Measurements from ENCODE around the gene ZFAND3. TPM values are rescaled to one million over a fixed set of nuclear protein-coding genes. Genes with fewer than 3 reads are reported as not detected.

Gene ZFAND3
- polyA plus RNA-seq, 3 donors from 2014 or later, result 3.1 to 10.2 (median 3.9) TPM

GRCh38 chr6:37850260-37850659 is 30.7 kb downstream of the ZFAND3 start:
- Mint-ChIP-seq H3K9me3 (no peaks in the 10 kb centered on the region), H3K36me3 (no peaks in the 10 kb centered on the region), H3K4me1 (peaks cover 80 to 86% of the 10 kb centered on the region in 2 donors), H3K27me3 (ENCODE audit: low read depth in 3 of 3) (no peaks in the 10 kb centered on the region), H3K27ac (peak overlapping the region; percentile 29 to 84 (median 65)), H3K4me3 (peak overlapping the region in 2 of 5 donors; percentile 18 to 66)
- DNase-seq, result no peak

GRCh38 chr6:37850728-37851285 is 31.3 kb downstream of the ZFAND3 start:
- H3K9me3 Mint-ChIP-seq, result no peaks in the 10 kb centered on the region
- H3K4me1 Mint-ChIP-seq, result peaks cover 80 to 86% of the 10 kb centered on the region in 2 donors
- DNase-seq, result no peak
- H3K4me3 Mint-ChIP-seq, result peak overlapping the region in 2 of 5 donors; percentile 65 to 66
- no peaks in the 10 kb centered on the region for H3K27me3 Mint-ChIP-seq (ENCODE audit: low read depth in 3 of 3)
- peak overlapping the region; percentile 29 to 92 (median 64) for H3K27ac Mint-ChIP-seq
- H3K36me3 Mint-ChIP-seq, result no peaks in the 10 kb centered on the region

- Mint-ChIP-seq H3K4me3 (peak overlapping the region in 4 of 5 donors; percentile 39 to 61 (median 48)), H3K36me3 (no peaks in the 10 kb centered on the region), H3K27ac (peak overlapping the region; percentile 17 to 85 (median 48)), H3K4me1 (peaks cover 84 to 92% of the 10 kb centered on the region in 2 donors), H3K9me3 (no peaks in the 10 kb centered on the region), H3K27me3 (ENCODE audit: low read depth in 3 of 3) (no peaks in the 10 kb centered on the region)
- DNase-seq, result no peak
Observed at GRCh38 chr6:37851997-37852524, 32.5 kb downstream of the ZFAND3 start.

- H3K27ac Mint-ChIP-seq, result peak overlapping the region; percentile 3 to 69 (median 64)
- peaks cover 0 to 2% (median 0%) of the 10 kb centered on the region in 3 donors for H3K27me3 Mint-ChIP-seq (ENCODE audit: low read depth in 3 of 3)
- no peaks in the 10 kb centered on the region for H3K36me3 Mint-ChIP-seq
- no peak for DNase-seq
- peaks cover 86 to 94% of the 10 kb centered on the region in 2 donors for H3K4me1 Mint-ChIP-seq
- H3K4me3 Mint-ChIP-seq, result peak overlapping the region; percentile 7 to 34 (median 27)
- no peaks in the 10 kb centered on the region for H3K9me3 Mint-ChIP-seq
Observed at GRCh38 chr6:37856285-37856684, 36.8 kb downstream of the ZFAND3 start.

GRCh38 chr6:37858363-37858762 is 38.8 kb downstream of the ZFAND3 start:
- peak overlapping the region in 1 of 5 donors; percentile 19 for H3K4me3 Mint-ChIP-seq
- peaks cover 0 to 2% (median 0%) of the 10 kb centered on the region in 3 donors for H3K27me3 Mint-ChIP-seq (ENCODE audit: low read depth in 3 of 3)
- H3K36me3 Mint-ChIP-seq, result no peaks in the 10 kb centered on the region
- no peak for DNase-seq
- H3K4me1 Mint-ChIP-seq, result peaks cover 85 to 94% of the 10 kb centered on the region in 2 donors
- H3K9me3 Mint-ChIP-seq, result no peaks in the 10 kb centered on the region
- peak overlapping the region; percentile 6 to 78 (median 35) for H3K27ac Mint-ChIP-seq

- H3K27me3 Mint-ChIP-seq (ENCODE audit: low read depth in 3 of 3), result peaks cover 0 to 2% (median 0%) of the 10 kb centered on the region in 3 donors
- peaks cover 88 to 97% of the 10 kb centered on the region in 2 donors for H3K4me1 Mint-ChIP-seq
- H3K4me3 Mint-ChIP-seq, result peak overlapping the region in 1 of 5 donors; percentile 36
- H3K9me3 Mint-ChIP-seq, result no peaks in the 10 kb centered on the region
- H3K27ac Mint-ChIP-seq, result peak overlapping the region in 2 of 6 donors; percentile 36 to 42
- peak in 1 of 3 donors; percentile 15 for DNase-seq
- no peaks in the 10 kb centered on the region for H3K36me3 Mint-ChIP-seq
Observed at GRCh38 chr6:37860226-37860839, 40.8 kb downstream of the ZFAND3 start.

- no peak for DNase-seq
- Mint-ChIP-seq H3K4me1 (peaks cover 88 to 97% of the 10 kb centered on the region in 2 donors), H3K27ac (peak overlapping the region in 3 of 6 donors; percentile 1 to 46 (median 4)), H3K9me3 (no peaks in the 10 kb centered on the region), H3K27me3 (ENCODE audit: low read depth in 3 of 3) (peaks cover 0 to 5% (median 0%) of the 10 kb centered on the region in 3 donors), H3K4me3 (peak overlapping the region in 4 of 5 donors; percentile 3 to 62 (median 27)), H3K36me3 (no peaks in the 10 kb centered on the region)
Observed at GRCh38 chr6:37861452-37861851, 41.9 kb downstream of the ZFAND3 start.

GRCh38 chr6:37862430-37862829 is 42.9 kb downstream of the ZFAND3 start:
- Mint-ChIP-seq H3K27ac (peak overlapping the region; percentile 37 to 89 (median 68)), H3K36me3 (no peaks in the 10 kb centered on the region), H3K4me3 (peak overlapping the region; percentile 9 to 46 (median 28)), H3K27me3 (ENCODE audit: low read depth in 3 of 3) (peaks cover 0 to 5% (median 0%) of the 10 kb centered on the region in 3 donors), H3K9me3 (no peaks in the 10 kb centered on the region), H3K4me1 (peaks cover 92 to 97% of the 10 kb centered on the region in 2 donors)
- no peak for DNase-seq

- Mint-ChIP-seq H3K4me1 (peaks cover 92 to 97% of the 10 kb centered on the region in 2 donors), H3K4me3 (peak overlapping the region in 4 of 5 donors; percentile 28 to 46 (median 39)), H3K9me3 (no peaks in the 10 kb centered on the region), H3K27ac (peak overlapping the region in 5 of 6 donors; percentile 54 to 89 (median 70)), H3K36me3 (no peaks in the 10 kb centered on the region), H3K27me3 (ENCODE audit: low read depth in 3 of 3) (peaks cover 0 to 5% (median 0%) of the 10 kb centered on the region in 3 donors)
- DNase-seq, result no peak
Observed at GRCh38 chr6:37862992-37863391, 43.5 kb downstream of the ZFAND3 start.

- peaks cover 92 to 95% of the 10 kb centered on the region in 2 donors for H3K4me1 Mint-ChIP-seq
- no peak for DNase-seq
- H3K27ac Mint-ChIP-seq, result peak overlapping the region in 4 of 6 donors; percentile 12 to 89 (median 36)
- no peaks in the 10 kb centered on the region for H3K9me3 Mint-ChIP-seq
- H3K27me3 Mint-ChIP-seq (ENCODE audit: low read depth in 3 of 3), result peaks cover 0 to 3% (median 0%) of the 10 kb centered on the region in 3 donors
- H3K36me3 Mint-ChIP-seq, result no peaks in the 10 kb centered on the region
- H3K4me3 Mint-ChIP-seq, result peak overlapping the region in 2 of 5 donors; percentile 6 to 26
Observed at GRCh38 chr6:37864250-37864649, 44.7 kb downstream of the ZFAND3 start.

GRCh38 chr6:37865504-37865903 is 46.0 kb downstream of the ZFAND3 start:
- Mint-ChIP-seq H3K27ac (peak overlapping the region; percentile 80 to 95 (median 90)), H3K27me3 (ENCODE audit: low read depth in 3 of 3) (peaks cover 0 to 5% (median 0%) of the 10 kb centered on the region in 3 donors), H3K9me3 (no peaks in the 10 kb centered on the region), H3K36me3 (no peaks in the 10 kb centered on the region), H3K4me3 (peak overlapping the region; percentile 67 to 89 (median 79)), H3K4me1 (peaks cover 93% of the 10 kb centered on the region in 2 donors)
- no peak for DNase-seq

GRCh38 chr6:37866590-37867507 is 47.3 kb downstream of the ZFAND3 start:
- Mint-ChIP-seq H3K4me3 (peak overlapping the region; percentile 67 to 89 (median 79)), H3K27ac (peak overlapping the region; percentile 86 to 95 (median 92)), H3K4me1 (peaks cover 88 to 93% of the 10 kb centered on the region in 2 donors), H3K9me3 (no peaks in the 10 kb centered on the region), H3K36me3 (peaks cover 0 to 1% (median 0%) of the 10 kb centered on the region in 3 donors), H3K27me3 (ENCODE audit: low read depth in 3 of 3) (peaks cover 0 to 5% (median 0%) of the 10 kb centered on the region in 3 donors)
- no peak for DNase-seq

Measured in immature natural killer cell (primary cell).